Activated gamma-delta T cell (primary cell): ENCODE results near the gene CPNE5.
"Not testable (repeated sequence)": the region's sequence is repeated elsewhere in the genome, so short reads cannot be mapped to it uniquely, and the experiment has no call there.

Experiments used
- DNase-seq: peaks from one replicate; lab custom pipeline; 2025; lab: John Stamatoyannopoulos, UW

The CPNE5 gene

GRCh38 chr6:36814249-36814648 lies 25.0 kb downstream of the CPNE5 start:
- no peak for DNase-seq

GRCh38 chr6:36813526-36813925 lies 25.7 kb downstream of the CPNE5 start:
- no peak for DNase-seq

- not testable (repeated sequence) for DNase-seq
These were observed 26.2 kb downstream of the CPNE5 start for GRCh38 chr6:36813047-36813446.

GRCh38 chr6:36809941-36810803 lies 29.1 kb downstream of the CPNE5 start:
- DNase-seq = no peak

GRCh38 chr6:36809156-36809555 lies 30.1 kb downstream of the CPNE5 start:
- no peak for DNase-seq

GRCh38 chr6:36808634-36809033 lies 30.6 kb downstream of the CPNE5 start:
- no peak for DNase-seq

GRCh38 chr6:36807750-36808149 lies 31.5 kb downstream of the CPNE5 start:
- DNase-seq = no peak

- DNase-seq = no peak
These were observed 32.1 kb downstream of the CPNE5 start for GRCh38 chr6:36807143-36807542.

- DNase-seq = no peak
These were observed 33.3 kb downstream of the CPNE5 start for GRCh38 chr6:36805917-36806316.

- no peak for DNase-seq
These were observed 34.0 kb downstream of the CPNE5 start for GRCh38 chr6:36805096-36805797.

GRCh38 chr6:36804563-36804962 lies 34.7 kb downstream of the CPNE5 start:
- no peak for DNase-seq

GRCh38 chr6:36803908-36804307 lies 35.3 kb downstream of the CPNE5 start:
- no peak for DNase-seq

GRCh38 chr6:36803482-36803881 lies 35.8 kb downstream of the CPNE5 start:
- no peak for DNase-seq

- DNase-seq = no peak
These were observed 38.8 kb downstream of the CPNE5 start for GRCh38 chr6:36800223-36801076.

GRCh38 chr6:36798852-36799251 lies 40.4 kb downstream of the CPNE5 start:
- DNase-seq = no peak

- DNase-seq = no peak
These were observed 41.6 kb downstream of the CPNE5 start for GRCh38 chr6:36797653-36798052.

- no peak for DNase-seq
These were observed 42.2 kb downstream of the CPNE5 start for GRCh38 chr6:36797055-36797454.

GRCh38 chr6:36794713-36795065 lies 44.6 kb downstream of the CPNE5 start:
- DNase-seq = no peak

- DNase-seq = no peak
These were observed 45.1 kb downstream of the CPNE5 start for GRCh38 chr6:36793913-36794712.

GRCh38 chr6:36793296-36793912 lies 45.8 kb downstream of the CPNE5 start:
- no peak for DNase-seq

- no peak for DNase-seq
These were observed 47.6 kb downstream of the CPNE5 start for GRCh38 chr6:36791521-36792135.
